ENCODE data around the gene MINPP1.
"Not testable (repeated sequence)": the region's sequence is repeated elsewhere in the genome, so short reads cannot be mapped to it uniquely, and the experiment has no call there.

Gene MINPP1

DNA sequence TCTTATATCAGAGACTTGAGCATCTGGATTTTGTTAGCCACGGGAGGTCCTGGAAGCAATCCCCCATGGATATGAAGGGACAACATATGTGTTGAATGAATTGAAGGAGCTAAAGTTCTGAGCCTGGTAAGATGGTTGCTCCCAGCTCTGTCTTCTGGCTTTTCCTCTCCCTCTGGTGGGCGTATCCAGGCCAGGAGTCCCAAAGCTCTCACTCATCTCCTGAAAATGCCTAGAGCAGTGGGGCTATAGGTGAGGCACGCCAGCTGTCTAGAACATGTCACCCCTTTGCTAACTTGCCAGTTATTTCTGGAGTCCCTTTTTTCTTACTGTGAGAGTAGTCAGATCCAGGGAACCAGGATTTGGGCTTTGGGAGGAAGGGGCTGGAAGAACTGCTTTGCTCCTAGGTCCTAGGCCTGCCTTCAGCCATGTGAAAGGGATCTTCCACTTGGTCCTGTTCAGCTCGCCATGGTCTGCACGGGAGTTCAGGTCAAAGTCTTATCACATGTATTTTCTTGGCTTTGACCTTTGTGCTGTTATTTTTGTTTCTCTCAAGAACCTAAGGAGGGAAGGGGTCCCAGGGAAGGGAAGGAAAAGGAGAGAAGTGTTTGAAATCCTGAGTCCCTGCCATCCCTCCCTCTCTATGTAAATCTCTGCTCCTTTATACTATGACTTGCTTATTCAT, 73.6 kb downstream of the MINPP1 start:
- DNase-seq, result no peak

DNA sequence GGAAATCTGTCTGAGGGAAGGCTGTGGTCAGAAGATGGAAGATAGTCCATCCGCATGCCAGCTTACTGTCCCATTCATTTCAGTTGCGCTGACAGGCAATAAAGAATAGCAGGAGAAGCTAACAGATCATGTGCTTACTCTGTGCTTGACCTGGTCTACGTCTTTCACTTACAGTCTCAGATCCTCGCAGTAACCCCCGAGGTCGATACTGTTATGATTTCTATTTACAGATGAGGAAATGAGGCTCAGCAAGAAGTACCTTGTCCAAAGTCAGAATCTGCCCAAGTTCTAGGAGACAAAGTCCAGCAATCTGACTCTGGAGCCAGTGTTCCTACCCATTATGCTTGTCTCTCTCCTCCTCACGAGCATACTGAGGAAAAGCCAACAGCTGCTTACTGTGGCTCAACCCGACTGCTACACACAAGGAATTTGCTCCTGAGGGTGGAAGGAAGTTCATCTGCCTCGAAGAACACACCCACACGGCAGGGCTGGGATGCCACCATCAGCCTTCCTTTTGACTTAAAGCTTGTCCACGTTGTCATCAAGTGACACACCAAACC, 74.2 kb downstream of the MINPP1 start:
- DNase-seq, result no peak

DNA sequence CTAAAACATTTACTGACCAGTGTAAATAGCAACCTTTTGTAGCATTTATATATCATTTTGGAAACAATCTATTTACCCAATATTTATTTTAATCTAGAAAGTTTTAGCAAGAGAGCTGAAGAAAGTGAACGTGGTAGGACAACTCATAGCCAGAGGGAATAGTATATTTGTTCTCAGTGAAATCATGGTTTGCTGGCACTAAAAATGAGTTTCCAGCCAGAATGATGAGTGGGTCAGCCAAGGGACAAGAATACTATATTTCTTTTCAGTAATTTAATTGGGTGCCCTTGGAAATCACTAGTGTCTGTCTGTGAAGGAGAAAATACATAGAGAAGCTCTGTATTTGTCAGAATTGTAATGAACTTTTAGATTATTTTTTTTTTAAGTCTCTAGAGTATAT, 74.9 kb downstream of the MINPP1 start:
- no peak for DNase-seq

DNA sequence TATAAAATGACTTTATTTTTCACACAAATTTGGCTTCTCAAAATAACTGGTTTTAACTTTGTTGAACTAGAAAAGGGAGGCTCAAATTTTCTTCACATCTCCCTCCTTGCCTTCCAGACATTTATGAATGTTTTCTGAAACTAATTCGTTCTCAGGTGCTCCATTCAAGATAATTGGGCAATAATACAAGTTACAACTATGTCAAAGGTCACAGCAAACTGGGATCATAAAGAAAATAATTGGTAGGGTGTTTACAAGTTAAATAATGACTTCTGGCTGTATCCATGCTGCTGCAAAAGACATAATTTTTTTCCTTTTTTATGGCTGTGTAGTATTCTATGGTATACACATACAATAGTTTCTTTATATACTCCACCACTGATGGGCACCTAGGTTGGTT, 75.3 kb downstream of the MINPP1 start:
- no peak for DNase-seq

DNA sequence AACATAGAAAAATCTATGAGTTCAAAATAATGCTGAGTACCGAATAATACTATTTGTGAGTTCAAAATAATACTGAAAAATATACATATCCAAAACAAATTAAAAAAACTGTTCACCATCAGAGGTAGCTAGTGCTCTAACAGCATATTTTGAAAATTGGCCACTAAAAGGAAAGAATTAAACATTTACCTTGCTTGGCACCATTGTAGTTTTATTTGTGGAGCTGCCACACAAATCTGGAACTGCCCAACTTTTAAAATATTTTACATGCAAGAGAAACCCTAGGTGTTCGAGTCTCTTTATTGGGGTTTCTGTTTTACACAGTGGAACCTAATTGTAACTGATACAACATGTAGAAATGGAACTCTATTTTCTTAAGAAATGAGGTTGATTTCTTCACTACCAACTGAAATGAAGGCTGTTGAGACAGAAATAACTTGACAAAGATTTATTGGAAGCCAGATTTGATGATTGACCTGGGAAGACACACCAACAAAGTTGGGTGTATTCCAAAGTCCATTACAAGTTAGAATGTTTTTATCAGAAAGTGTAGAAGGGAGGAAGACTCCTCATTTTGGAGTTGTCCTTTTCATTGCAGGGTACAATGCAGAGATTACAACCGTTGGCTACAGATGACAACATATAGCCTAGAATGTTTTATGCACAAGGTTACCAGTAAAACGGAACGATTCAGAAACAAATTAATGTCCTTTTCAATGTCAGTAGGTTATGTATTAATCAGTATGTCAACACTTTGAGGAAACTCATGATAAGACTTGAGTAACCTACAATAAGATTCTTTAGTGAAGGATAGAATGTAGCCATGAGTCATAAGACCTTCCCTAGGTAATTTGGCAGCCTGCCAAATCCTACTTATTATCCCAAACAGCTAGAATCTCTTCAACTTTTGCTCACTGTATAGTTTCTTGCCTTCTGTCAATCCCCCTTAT, 81.1 kb downstream of the MINPP1 start:
- DNase-seq, result peak; percentile 25

DNA sequence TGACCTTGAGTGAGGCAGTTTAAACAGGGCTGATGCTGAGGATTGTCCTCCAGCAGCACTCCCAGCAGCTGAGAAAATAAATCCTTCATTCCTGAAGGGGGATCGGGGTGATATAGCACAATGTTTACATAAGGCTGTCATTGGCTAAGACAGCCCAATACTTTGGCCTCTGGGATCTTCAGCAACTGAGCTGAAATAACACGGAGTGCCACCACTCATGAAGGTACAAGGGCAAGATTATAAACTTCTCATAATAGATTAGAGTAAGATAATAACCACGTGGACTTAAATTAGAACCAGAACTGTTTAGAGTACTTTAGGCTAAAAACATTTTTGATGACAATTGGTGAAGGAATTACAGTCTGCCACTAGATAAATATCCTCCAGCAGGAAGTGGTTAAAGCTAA, 85.0 kb downstream of the MINPP1 start:
- DNase-seq, result no peak

DNA sequence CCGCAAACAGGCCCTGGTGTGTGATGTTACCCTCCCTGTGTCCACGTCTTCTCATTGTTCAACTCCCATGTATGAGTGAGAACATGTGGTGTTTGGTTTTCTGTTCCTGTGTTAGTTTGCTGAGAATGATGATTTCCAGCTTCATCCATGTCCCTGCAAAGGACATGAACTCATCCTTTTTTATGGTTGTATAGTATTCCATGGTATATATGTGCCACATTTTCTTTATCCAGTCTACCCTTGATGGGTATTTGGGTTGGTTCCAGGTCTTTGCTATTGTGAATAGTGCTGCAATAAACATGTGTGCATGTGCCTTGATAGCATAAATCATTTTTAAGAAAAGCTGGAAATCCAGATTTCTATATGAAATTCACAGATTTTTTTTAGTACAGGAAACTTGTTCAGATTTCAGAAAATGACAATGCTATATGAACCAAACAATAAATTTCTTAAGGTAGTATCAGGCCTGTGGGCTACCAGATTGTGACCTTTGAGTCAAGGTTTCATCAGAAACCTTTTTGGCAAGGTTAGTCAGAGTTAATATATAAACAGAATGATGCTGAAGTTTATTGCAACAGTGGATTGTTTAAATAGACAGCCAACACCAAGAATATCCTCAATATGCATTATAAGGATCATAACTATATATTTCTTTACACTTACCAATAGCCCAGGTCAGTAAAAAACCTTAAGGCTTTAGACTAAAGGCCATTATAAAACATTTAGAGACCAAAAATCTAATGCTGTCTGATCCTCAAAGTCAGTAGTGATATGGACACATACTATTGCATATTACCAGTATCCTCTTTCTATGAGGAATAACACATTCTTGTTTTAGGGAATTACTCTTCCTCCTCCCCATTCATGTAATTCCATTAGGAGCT, 86.3 kb downstream of the MINPP1 start:
- no peak for DNase-seq

DNA sequence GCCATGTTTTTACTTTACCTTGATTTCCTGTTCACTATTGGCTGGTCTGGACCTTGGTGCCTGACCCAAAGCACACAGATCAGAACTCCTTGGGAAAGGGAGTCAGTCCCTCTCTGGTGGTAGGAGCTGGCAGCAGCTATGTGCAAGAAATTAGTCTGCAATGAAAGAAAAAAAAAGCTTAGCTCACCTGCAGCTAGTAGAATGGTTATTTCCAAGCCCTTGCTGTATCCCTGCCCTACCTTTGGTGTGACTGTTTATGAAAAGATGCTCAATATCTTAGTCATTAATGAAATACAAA, 86.8 kb downstream of the MINPP1 start:
- DNase-seq, result no peak

DNA sequence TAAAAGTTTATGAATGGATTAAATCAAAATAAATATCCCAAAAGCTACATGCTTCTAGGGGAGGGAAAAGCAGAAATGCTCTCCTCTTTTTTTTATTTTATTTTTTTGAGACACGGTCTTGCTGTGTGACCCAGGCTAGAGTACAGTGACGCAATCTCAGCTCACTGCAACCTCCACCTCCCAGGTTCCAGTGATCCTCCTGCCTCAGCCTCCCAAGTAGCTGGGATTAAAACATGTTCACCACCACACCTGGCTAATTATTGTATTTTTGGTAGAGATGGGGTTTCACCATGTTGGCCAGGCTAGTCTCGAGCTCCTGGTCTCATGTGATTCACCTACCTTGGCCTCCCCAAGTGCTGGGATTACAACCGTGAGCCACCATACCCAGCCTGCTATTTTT, 88.2 kb downstream of the MINPP1 start:
- DNase-seq, result not testable (repeated sequence)

DNA sequence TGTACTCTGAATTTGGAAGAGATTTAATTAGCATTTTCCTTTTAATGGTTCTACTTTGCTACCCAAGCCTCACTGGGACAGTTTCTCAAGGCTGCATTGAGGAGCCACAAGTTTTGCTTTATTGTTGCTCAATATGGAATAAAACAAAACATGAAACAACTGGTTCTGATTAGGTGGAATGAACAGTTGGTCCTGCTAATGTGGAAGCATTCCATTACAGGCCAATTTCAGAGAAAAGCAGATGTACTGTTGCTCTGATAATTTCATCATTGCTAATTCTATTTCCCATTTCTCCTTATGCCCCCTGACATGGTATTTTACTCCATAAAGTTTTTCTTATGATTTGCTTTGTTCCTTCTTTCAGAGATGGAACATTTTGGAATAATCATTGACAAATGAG, 89.0 kb downstream of the MINPP1 start:
- DNase-seq, result no peak

DNA sequence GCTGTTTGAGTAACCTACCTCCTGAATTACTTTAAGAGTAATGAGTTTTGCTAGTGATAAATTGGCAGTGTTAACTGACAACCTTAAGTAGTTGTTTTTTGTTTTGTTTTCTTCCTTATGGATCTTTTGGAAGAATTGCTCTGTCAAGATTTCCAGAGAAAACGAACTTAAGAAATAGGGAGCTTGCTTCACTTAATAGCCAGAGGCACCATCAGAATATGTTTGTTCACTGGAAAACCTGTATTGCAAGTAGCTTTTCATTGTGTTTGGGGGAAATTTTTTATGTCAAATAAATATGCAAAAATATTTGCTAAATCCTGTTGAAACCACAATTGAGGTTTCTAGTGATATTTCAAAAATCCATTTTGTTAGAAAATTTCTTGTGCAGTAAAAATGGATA, 89.5 kb downstream of the MINPP1 start:
- no peak for DNase-seq

DNA sequence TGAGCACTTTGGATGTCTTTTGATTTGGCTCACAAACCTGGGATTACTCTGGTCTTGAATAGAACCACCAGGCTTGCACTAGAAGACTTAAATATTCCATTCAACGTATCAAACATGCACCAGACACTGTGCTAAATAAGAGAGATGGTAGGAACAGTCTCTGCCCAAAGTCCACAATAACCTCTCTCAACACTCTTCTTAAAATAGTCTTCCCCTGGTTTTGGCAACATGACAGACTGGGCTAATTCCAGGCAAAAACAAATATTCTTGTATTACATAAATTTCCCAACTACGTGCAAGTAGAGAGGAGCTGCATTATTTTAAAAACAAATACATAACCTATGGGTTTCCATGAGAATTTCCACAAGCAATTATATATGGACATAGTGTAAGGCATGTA, 90.2 kb downstream of the MINPP1 start:
- DNase-seq, result no peak

DNA sequence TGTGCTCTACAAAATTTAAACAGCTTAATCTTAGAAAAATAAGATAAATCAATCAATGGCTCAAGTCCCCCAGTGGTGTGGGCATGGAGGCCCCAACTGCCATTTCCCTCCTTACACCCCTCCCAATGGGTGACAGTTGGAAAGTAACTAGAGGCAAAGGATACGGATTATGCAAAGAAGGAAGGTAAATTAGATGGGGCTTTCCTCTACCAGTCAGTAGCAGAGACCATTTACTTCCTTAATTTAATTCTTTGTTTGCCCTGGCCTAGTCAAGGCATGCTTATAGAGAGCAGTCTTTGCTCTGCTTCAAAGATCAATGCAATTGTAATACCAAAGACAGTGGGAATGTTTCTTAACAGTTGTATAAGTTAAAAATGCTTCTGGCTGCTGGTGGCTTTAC, 91.7 kb downstream of the MINPP1 start:
- DNase-seq, result no peak

DNA sequence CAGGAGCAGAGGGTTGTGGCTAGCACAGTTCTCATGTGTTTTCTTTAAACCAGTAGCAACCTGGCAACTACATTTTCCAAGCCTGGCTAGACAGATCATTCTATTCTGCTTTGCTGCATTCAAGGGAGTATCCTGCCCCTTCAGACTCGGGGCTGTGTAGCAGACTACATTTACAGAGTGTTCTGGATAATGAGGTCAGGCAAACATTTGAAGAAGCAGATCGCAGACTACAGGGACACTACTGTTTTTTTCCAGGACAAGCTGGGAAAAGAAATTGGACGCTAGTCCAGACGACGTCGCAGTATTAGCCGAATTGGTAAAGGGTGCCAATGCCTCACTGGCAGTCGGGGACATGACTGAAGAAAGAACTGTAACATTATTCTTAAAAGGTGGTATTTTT, 94.0 kb downstream of the MINPP1 start:
- no peak for DNase-seq

DNA sequence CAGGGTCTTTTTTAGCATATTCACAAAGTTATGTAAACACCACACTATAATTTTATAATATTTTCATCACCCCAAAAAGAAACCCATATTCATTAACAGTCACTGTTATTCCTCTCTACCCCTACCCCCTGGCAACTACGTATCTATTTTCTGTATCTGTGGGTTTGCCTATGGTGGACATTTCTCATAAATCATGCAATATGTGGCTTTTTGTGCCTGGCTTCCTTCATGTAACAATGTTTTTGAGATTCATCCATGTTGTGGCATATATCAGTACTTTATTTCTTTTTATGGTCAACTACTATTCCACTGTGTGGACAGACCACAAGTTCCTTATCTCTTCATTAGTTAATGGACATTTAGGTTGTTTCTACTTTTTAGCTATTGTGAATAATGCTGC, 95.9 kb downstream of the MINPP1 start:
- peak; percentile 12 for DNase-seq
